Measurements from ENCODE around the gene ANKDD1A.

Gene ANKDD1A

GRCh38 chr15:64981812-64982431 lies 70.2 kb downstream of the ANKDD1A start:
- no peak for DNase-seq

GRCh38 chr15:64982472-64982871 lies 70.8 kb downstream of the ANKDD1A start:
- DNase-seq = no peak

GRCh38 chr15:64985366-64986033 lies 73.8 kb downstream of the ANKDD1A start:
- no peak for DNase-seq

GRCh38 chr15:64987136-64987535 lies 75.4 kb downstream of the ANKDD1A start:
- no peak for DNase-seq

GRCh38 chr15:64989416-64990167 lies 77.9 kb downstream of the ANKDD1A start, which contains the start of gene SPG21:
TSS of gene SPG21 (minus strand) at chr15:64989914. CDS start at chr15:64983569, 6,345 bp downstream.
- DNase-seq = peak; percentile 92

- no peak for DNase-seq
Observed at GRCh38 chr15:64990168-64990470, 78.4 kb downstream of the ANKDD1A start.

- no peak for DNase-seq
Observed at GRCh38 chr15:64991536-64992135, 79.9 kb downstream of the ANKDD1A start.

- no peak for DNase-seq
Observed at GRCh38 chr15:64993290-64993689, 81.6 kb downstream of the ANKDD1A start.

GRCh38 chr15:64997066-64997465 lies 85.4 kb downstream of the ANKDD1A start:
- no peak for DNase-seq

GRCh38 chr15:64997745-64998375 lies 86.2 kb downstream of the ANKDD1A start:
- DNase-seq = no peak

GRCh38 chr15:65004993-65005392 lies 93.3 kb downstream of the ANKDD1A start:
- DNase-seq = no peak

- no peak for DNase-seq
Observed at GRCh38 chr15:65006876-65007275, 95.2 kb downstream of the ANKDD1A start.

Data from CD4-positive, alpha-beta T cell treated with Interferon gamma for 1 hour (primary cell).